SK-N-SH (cell line): Measurements from ENCODE around the gene NCK1. TPM values are rescaled to one million over a fixed set of nuclear protein-coding genes. Genes with fewer than 3 reads are reported as not detected.

Experiments
- CTCF ChIA-PET: fragments of 300-600, 350-600 bp; formaldehyde crosslinking; extraction: SDS; loops from one replicate; lab custom pipeline; 2021; lab: Yijun Ruan, JAX
- POLR2A ChIA-PET: fragments of 350-600 bp; sonication (Branson Sonifier 250); formaldehyde crosslinking; extraction: SDS; loops from one replicate; lab custom pipeline; 2020; ENCODE audit warnings: antibody characterized with exemption, inconsistent platforms; lab: Yijun Ruan, JAX
- DNase-seq: peaks from one replicate; pipeline ENCODE4 v3.0.0; 2012
- H2AFZ ChIP-seq: fragments of 200-600 bp; sonication (generic); 2 replicates; pipeline ENCODE4 v1.8.1; 2016; ENCODE audit warnings: antibody characterized with exemption, mild to moderate bottlenecking, low read depth
- H3F3A ChIP-seq: fragments of 200-600 bp; sonication (generic); replicated peaks from 2 replicates; pipeline ENCODE3; 2016; ENCODE audit warnings: antibody characterized with exemption, mild to moderate bottlenecking; ENCODE audit not compliant: insufficient read depth
- H3K27ac ChIP-seq, 2 experiments: fragments of 200-500 bp in 1 of 2; fragments of 200-600 bp in 1 of 2; sonication (Bioruptor generic) in 1 of 2; sonication (generic), shearing (Covaris generic) in 1 of 2; 2 replicates each; pipeline versions ENCODE4 v1.5.1 to v1.6.1; 2014 to 2016; ENCODE audit warnings: low read depth in 2 of 2, inconsistent platforms in 1 of 2, low read length in 1 of 2, mild to moderate bottlenecking in 1 of 2, mixed read lengths in 1 of 2
- H3K27me3 ChIP-seq: fragments of 200-600 bp; sonication (generic), shearing (Covaris generic); 2 replicates; pipeline ENCODE4 v1.6.1; 2016; ENCODE audit warnings: mixed run types; ENCODE audit not compliant: insufficient read depth
- H3K36me3 ChIP-seq, 2 experiments: fragments of 200-500 bp in 1 of 2; fragments of 200-600 bp in 1 of 2; sonication (Bioruptor generic) in 1 of 2; sonication (generic) in 1 of 2; replicated peaks in 1 of 2; 2 replicates each; pipeline versions ENCODE3 to v1.5.1; 2014 to 2016; ENCODE audit warnings: low read length in 1 of 2, mild to moderate bottlenecking in 1 of 2; ENCODE audit not compliant: insufficient read depth in 2 of 2, control insufficient read depth in 1 of 2
- H3K4me1 ChIP-seq, 2 experiments: fragments of 200-500 bp in 1 of 2; fragments of 200-600 bp in 1 of 2; sonication (Bioruptor generic) in 1 of 2; sonication (generic), shearing (Covaris generic) in 1 of 2; 2 replicates each; pipeline versions ENCODE4 v1.5.1 to v1.6.1; 2014 to 2016; ENCODE audit warnings: low read depth in 1 of 2, low read length in 1 of 2, mixed run types in 1 of 2; ENCODE audit not compliant: insufficient read depth in 2 of 2, control insufficient read depth in 1 of 2
- H3K4me2 ChIP-seq: fragments of 200-600 bp; sonication (generic), shearing (Covaris generic); 2 replicates; pipeline ENCODE4 v1.6.1; 2017; ENCODE audit warnings: mixed run types
- H3K4me3 ChIP-seq, 2 experiments: fragments of 200-500 bp in 1 of 2; fragments of 200-600 bp in 1 of 2; sonication (Bioruptor generic) in 1 of 2; sonication (generic), shearing (Covaris generic) in 1 of 2; 2 replicates each; pipeline versions ENCODE4 v1.5.1 to v1.8.1; 2014 to 2016; ENCODE audit warnings: low read depth in 2 of 2, inconsistent platforms in 1 of 2, low read length in 1 of 2, mild to moderate bottlenecking in 1 of 2, mixed read lengths in 1 of 2, moderate library complexity in 1 of 2
- H3K79me2 ChIP-seq: fragments of 200-600 bp; sonication (generic); 2 replicates; pipeline ENCODE4 v1.8.1; 2017; ENCODE audit warnings: mild to moderate bottlenecking; ENCODE audit not compliant: insufficient read depth
- H3K9ac ChIP-seq: fragments of 200-600 bp; sonication (generic); 2 replicates; pipeline ENCODE4 v1.6.1; 2017; ENCODE audit warnings: mixed run types
- H3K9me2 ChIP-seq: fragments of 200-600 bp; sonication (generic); 2 replicates; pipeline ENCODE4 v1.6.1; 2017; ENCODE audit warnings: mixed run types
- H3K9me3 ChIP-seq: fragments of 200-600 bp; sonication (generic); 2 replicates; pipeline ENCODE4 v1.6.1; 2017; ENCODE audit warnings: mixed run types, mild to moderate bottlenecking, moderate library complexity
- H4K20me1 ChIP-seq: fragments of 200-600 bp; sonication (generic); 2 replicates; pipeline ENCODE4 v1.6.1; 2017; ENCODE audit warnings: mild to moderate bottlenecking, mixed run types; ENCODE audit not compliant: insufficient read depth
- CHD2 ChIP-seq: fragments of 150-350 bp; IDR thresholded peaks from 2 replicates; pipeline ENCODE4 v1.6.1; 2018; ENCODE audit warnings: low read length; ENCODE audit not compliant: partially characterized antibody
- EP300 ChIP-seq, 2 experiments: IDR thresholded peaks; 2 replicates each; pipeline versions ENCODE4 v1.4.0 to v1.6.1; 2012; ENCODE audit warnings: borderline replicate concordance in 1 of 2, low read depth in 1 of 2, low read length in 1 of 2
- FOSL2 ChIP-seq: IDR thresholded peaks from 2 replicates; pipeline ENCODE4 v1.4.0; 2012; ENCODE audit warnings: low read depth, mild to moderate bottlenecking, moderate library complexity, borderline replicate concordance
- FOXJ3 ChIP-seq: sonication (generic); formaldehyde crosslinking; IDR thresholded peaks from 2 replicates; pipeline ENCODE4 v1.5.1; 2020; ENCODE audit warnings: mild to moderate bottlenecking, missing genetic modification reagents
- GATA2 ChIP-seq: sonication (generic); formaldehyde crosslinking; IDR thresholded peaks from 2 replicates; pipeline ENCODE4 v1.5.0; 2020; ENCODE audit warnings: mild to moderate bottlenecking, missing genetic modification reagents
- IRF3 ChIP-seq: fragments of 150-350 bp; IDR thresholded peaks from 2 replicates; pipeline ENCODE4 v1.6.1; 2016; ENCODE audit warnings: mild to moderate bottlenecking, low read depth, low read length
- MEF2A ChIP-seq: IDR thresholded peaks from 2 replicates; pipeline ENCODE4 v1.4.0; 2012; ENCODE audit warnings: low read depth, borderline replicate concordance
- RCOR1 ChIP-seq: fragments of 150-350 bp; IDR thresholded peaks from 2 replicates; pipeline ENCODE4 v1.6.1; 2017; ENCODE audit warnings: antibody characterized with exemption, low read length
- REST ChIP-seq: IDR thresholded peaks from 2 replicates; pipeline ENCODE4 v1.6.1; 2012; ENCODE audit warnings: mild to moderate bottlenecking, low read depth, low read length, moderate library complexity
- SIN3A ChIP-seq: IDR thresholded peaks from 2 replicates; pipeline ENCODE4 v1.6.1; 2012; ENCODE audit warnings: low read depth, mild to moderate bottlenecking, low read length, moderate library complexity, borderline replicate concordance
- TEAD4 ChIP-seq: IDR thresholded peaks from 2 replicates; pipeline ENCODE4 v1.4.0; 2012; ENCODE audit warnings: mild to moderate bottlenecking, borderline replicate concordance; ENCODE audit not compliant: insufficient read depth
- USF1 ChIP-seq: IDR thresholded peaks from 2 replicates; pipeline ENCODE4 v1.4.0; 2012; ENCODE audit warnings: low read depth, borderline replicate concordance
- YY1 ChIP-seq: IDR thresholded peaks from 2 replicates; pipeline ENCODE4 v1.4.0; 2012; ENCODE audit warnings: low read depth, mild to moderate bottlenecking
- WGBS: methylation state at CpG from one replicate; pipeline ENCODE4 v1.1.6; 2017; ENCODE audit warnings: low lambda C conversion rate; 5-methylcytosine and 5-hydroxymethylcytosine counted together
- polyA plus RNA-seq, 3 experiments: library from polyadenylated mRNA; depleted of rRNA; stranded (reverse); fragments of >200 nt; gene quantifications; 2 replicates each; pipeline ENCODE4 v1.2.3, GENCODE V29; 2012

Gene NCK1
- polyA plus RNA-seq, 1 of the 3 experiments (the other 2 are of a cell fraction) = 16.2 TPM

GRCh38 chr3:136957751-136958288 lies 95.8 kb downstream of the NCK1 start, which contains the start of gene IL20RB:
Gene IL20RB, plus strand, starts transcription at chr3:136957983. Its CDS starts 131 bp downstream, at chr3:136958114.
- H4K20me1 ChIP-seq = no peaks in the 10 kb centered on the region
- peaks cover 0 to 3% of the 10 kb centered on the region in 2 experiments for H3K36me3 ChIP-seq
- POLR2A ChIA-PET = no interaction called here
- H3K4me1 ChIP-seq = peaks cover 6 to 11% of the 10 kb centered on the region in 2 experiments; a peak in 3 of 4 replicates
- no peak within 1 kb of the TSS for H2AFZ ChIP-seq
- H3K79me2 ChIP-seq = no peaks in the 10 kb centered on the region
- WGBS = 95% methylated on average over 6 of the region's 7 CpGs
- no peak within 1 kb of the TSS for H3K4me2 ChIP-seq
- H3K9ac ChIP-seq = no peak within 1 kb of the TSS
- no peaks in the 10 kb centered on the region for H3K9me3 ChIP-seq
- H3K27me3 ChIP-seq = no peaks in the 10 kb centered on the region
- no peak within 1 kb of the TSS for H3K4me3 ChIP-seq
- TF ChIP-seq RCOR1 (no peak), SIN3A (no peak), TEAD4 (no peak), USF1 (no peak), CHD2 (no peak), REST (no peak), YY1 (no peak), MEF2A (no peak), FOXJ3 (no peak), EP300 (IDR thresholded peaks at IDR 0.05; ENCODE audit: borderline replicate concordance in 1 of 2, low read depth in 1 of 2, low read length in 1 of 2) (no peak), GATA2 (no peak), IRF3 (no peak), FOSL2 (no peak)
- no peaks in the 10 kb centered on the region for H3K9me2 ChIP-seq
- CTCF ChIA-PET = interaction anchor here (1.1 kb wide), 1 partner anchor 205 kb away, joined by 4 read pairs; the partner anchor contains the start of gene STAG1
- no peak within 1 kb of the TSS for H3K27ac ChIP-seq
- DNase-seq = no peak
- no peaks in the 10 kb centered on the region for H3F3A ChIP-seq
